SK-N-SH (cell line): Measurements from ENCODE around the gene NOP56. TPM values are rescaled to one million over a fixed set of nuclear protein-coding genes. Genes with fewer than 3 reads are reported as not detected.

Experiments used
- CTCF ChIA-PET: fragments of 300-600, 350-600 bp; formaldehyde crosslinking; extraction: SDS; loops from one replicate; lab custom pipeline; 2021; lab: Yijun Ruan, JAX
- POLR2A ChIA-PET: fragments of 350-600 bp; sonication (Branson Sonifier 250); formaldehyde crosslinking; extraction: SDS; loops from one replicate; lab custom pipeline; 2020; ENCODE audit warnings: antibody characterized with exemption, inconsistent platforms; lab: Yijun Ruan, JAX
- DNase-seq: peaks from one replicate; pipeline ENCODE4 v3.0.0; 2012
- H2AFZ ChIP-seq: fragments of 200-600 bp; sonication (generic); 2 replicates; pipeline ENCODE4 v1.8.1; 2016; ENCODE audit warnings: antibody characterized with exemption, mild to moderate bottlenecking, low read depth
- H3F3A ChIP-seq: fragments of 200-600 bp; sonication (generic); replicated peaks from 2 replicates; pipeline ENCODE3; 2016; ENCODE audit warnings: antibody characterized with exemption, mild to moderate bottlenecking; ENCODE audit not compliant: insufficient read depth
- H3K27ac ChIP-seq, 2 experiments: fragments of 200-500 bp in 1 of 2; fragments of 200-600 bp in 1 of 2; sonication (Bioruptor generic) in 1 of 2; sonication (generic), shearing (Covaris generic) in 1 of 2; 2 replicates each; pipeline versions ENCODE4 v1.5.1 to v1.6.1; 2014 to 2016; ENCODE audit warnings: low read depth in 2 of 2, inconsistent platforms in 1 of 2, low read length in 1 of 2, mild to moderate bottlenecking in 1 of 2, mixed read lengths in 1 of 2
- H3K27me3 ChIP-seq: fragments of 200-600 bp; sonication (generic), shearing (Covaris generic); 2 replicates; pipeline ENCODE4 v1.6.1; 2016; ENCODE audit warnings: mixed run types; ENCODE audit not compliant: insufficient read depth
- H3K36me3 ChIP-seq, 2 experiments: fragments of 200-500 bp in 1 of 2; fragments of 200-600 bp in 1 of 2; sonication (Bioruptor generic) in 1 of 2; sonication (generic) in 1 of 2; replicated peaks in 1 of 2; 2 replicates each; pipeline versions ENCODE3 to v1.5.1; 2014 to 2016; ENCODE audit warnings: low read length in 1 of 2, mild to moderate bottlenecking in 1 of 2; ENCODE audit not compliant: insufficient read depth in 2 of 2, control insufficient read depth in 1 of 2
- H3K4me1 ChIP-seq, 2 experiments: fragments of 200-500 bp in 1 of 2; fragments of 200-600 bp in 1 of 2; sonication (Bioruptor generic) in 1 of 2; sonication (generic), shearing (Covaris generic) in 1 of 2; 2 replicates each; pipeline versions ENCODE4 v1.5.1 to v1.6.1; 2014 to 2016; ENCODE audit warnings: low read depth in 1 of 2, low read length in 1 of 2, mixed run types in 1 of 2; ENCODE audit not compliant: insufficient read depth in 2 of 2, control insufficient read depth in 1 of 2
- H3K4me2 ChIP-seq: fragments of 200-600 bp; sonication (generic), shearing (Covaris generic); 2 replicates; pipeline ENCODE4 v1.6.1; 2017; ENCODE audit warnings: mixed run types
- H3K4me3 ChIP-seq, 2 experiments: fragments of 200-500 bp in 1 of 2; fragments of 200-600 bp in 1 of 2; sonication (Bioruptor generic) in 1 of 2; sonication (generic), shearing (Covaris generic) in 1 of 2; 2 replicates each; pipeline versions ENCODE4 v1.5.1 to v1.8.1; 2014 to 2016; ENCODE audit warnings: low read depth in 2 of 2, inconsistent platforms in 1 of 2, low read length in 1 of 2, mild to moderate bottlenecking in 1 of 2, mixed read lengths in 1 of 2, moderate library complexity in 1 of 2
- H3K79me2 ChIP-seq: fragments of 200-600 bp; sonication (generic); 2 replicates; pipeline ENCODE4 v1.8.1; 2017; ENCODE audit warnings: mild to moderate bottlenecking; ENCODE audit not compliant: insufficient read depth
- H3K9ac ChIP-seq: fragments of 200-600 bp; sonication (generic); 2 replicates; pipeline ENCODE4 v1.6.1; 2017; ENCODE audit warnings: mixed run types
- H3K9me2 ChIP-seq: fragments of 200-600 bp; sonication (generic); 2 replicates; pipeline ENCODE4 v1.6.1; 2017; ENCODE audit warnings: mixed run types
- H3K9me3 ChIP-seq: fragments of 200-600 bp; sonication (generic); 2 replicates; pipeline ENCODE4 v1.6.1; 2017; ENCODE audit warnings: mixed run types, mild to moderate bottlenecking, moderate library complexity
- H4K20me1 ChIP-seq: fragments of 200-600 bp; sonication (generic); 2 replicates; pipeline ENCODE4 v1.6.1; 2017; ENCODE audit warnings: mild to moderate bottlenecking, mixed run types; ENCODE audit not compliant: insufficient read depth
- CHD2 ChIP-seq: fragments of 150-350 bp; IDR thresholded peaks from 2 replicates; pipeline ENCODE4 v1.6.1; 2018; ENCODE audit warnings: low read length; ENCODE audit not compliant: partially characterized antibody
- CTCF ChIP-seq: fragments of 200-600 bp; sonication (generic); IDR thresholded peaks from 2 replicates; pipeline ENCODE4 v1.6.1; 2017; ENCODE audit warnings: antibody characterized with exemption, mild to moderate bottlenecking, moderate library complexity
- ELF1 ChIP-seq: IDR thresholded peaks from 2 replicates; pipeline ENCODE4 v1.4.0; 2012
- EP300 ChIP-seq, 2 experiments: IDR thresholded peaks; 2 replicates each; pipeline versions ENCODE4 v1.4.0 to v1.6.1; 2012; ENCODE audit warnings: borderline replicate concordance in 1 of 2, low read depth in 1 of 2, low read length in 1 of 2
- GATA2 ChIP-seq: sonication (generic); formaldehyde crosslinking; IDR thresholded peaks from 2 replicates; pipeline ENCODE4 v1.5.0; 2020; ENCODE audit warnings: mild to moderate bottlenecking, missing genetic modification reagents
- JUND ChIP-seq: IDR thresholded peaks from 2 replicates; pipeline ENCODE4 v1.4.0; 2012
- MEF2A ChIP-seq: IDR thresholded peaks from 2 replicates; pipeline ENCODE4 v1.4.0; 2012; ENCODE audit warnings: low read depth, borderline replicate concordance
- MXI1 ChIP-seq: IDR thresholded peaks from 2 replicates; pipeline ENCODE4 v1.6.1; 2012; ENCODE audit warnings: mild to moderate bottlenecking, low read depth, low read length, improper control_type of control experiment
- NFIC ChIP-seq: IDR thresholded peaks from 2 replicates; pipeline ENCODE4 v1.4.0; 2012; ENCODE audit warnings: borderline replicate concordance
- SMC3 ChIP-seq: IDR thresholded peaks from 2 replicates; pipeline ENCODE4 v1.6.1; 2012; ENCODE audit warnings: low read depth, low read length, improper control_type of control experiment
- TAF1 ChIP-seq: IDR thresholded peaks from 2 replicates; pipeline ENCODE4 v1.6.1; 2012; ENCODE audit warnings: low read depth, mild to moderate bottlenecking, low read length, moderate library complexity, borderline replicate concordance
- TCF12 ChIP-seq: IDR thresholded peaks from 2 replicates; pipeline ENCODE4 v1.4.0; 2012
- USF1 ChIP-seq: IDR thresholded peaks from 2 replicates; pipeline ENCODE4 v1.4.0; 2012; ENCODE audit warnings: low read depth, borderline replicate concordance
- WGBS: methylation state at CpG from one replicate; pipeline ENCODE4 v1.1.6; 2017; ENCODE audit warnings: low lambda C conversion rate; 5-methylcytosine and 5-hydroxymethylcytosine counted together
- polyA plus RNA-seq, 3 experiments: library from polyadenylated mRNA; depleted of rRNA; stranded (reverse); fragments of >200 nt; gene quantifications; 2 replicates each; pipeline ENCODE4 v1.2.3, GENCODE V29; 2012
- TF ChIP-seq, protein P1 (sequence below): IDR thresholded peaks from 2 replicates; pipeline ENCODE4 v1.4.0; 2012; ENCODE audit warnings: low read depth
- TF ChIP-seq, protein P2 (sequence below): fragments of 150-350 bp; IDR thresholded peaks from 2 replicates; pipeline ENCODE4 v1.6.1; 2017; ENCODE audit warnings: antibody characterized with exemption, low read length, low read depth, borderline replicate concordance
- TF ChIP-seq, protein P3 (sequence below): IDR thresholded peaks from 2 replicates; pipeline ENCODE4 v1.6.1; 2012; ENCODE audit warnings: mild to moderate bottlenecking, low read depth, low read length, moderate library complexity

The NOP56 gene
- polyA plus RNA-seq, 1 of the 3 experiments (the other 2 are of a cell fraction): 158 TPM

DNA sequence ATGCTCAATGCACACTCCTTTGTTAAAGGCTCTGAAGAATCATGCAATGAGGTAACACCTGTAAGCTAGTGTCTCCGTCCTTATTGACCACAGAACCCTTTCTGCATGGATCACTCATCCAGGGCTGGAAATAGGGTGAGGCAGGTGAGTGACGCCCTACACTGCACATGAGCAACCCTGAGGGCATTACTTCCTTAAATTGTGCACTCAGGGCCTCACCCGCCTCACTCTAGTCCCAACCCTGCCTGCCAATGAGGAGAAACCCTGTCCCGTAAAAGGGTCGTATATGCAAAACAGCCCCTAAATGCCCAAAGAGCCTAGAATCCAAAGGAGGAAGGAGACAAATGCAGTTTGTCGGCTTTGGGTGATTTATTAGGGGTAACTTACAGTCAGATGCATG is 33.6 kb upstream of the NOP56 start:
- TF ChIP-seq GATA2: no peak
- TF ChIP-seq EP300 (IDR thresholded peaks at IDR 0.05; ENCODE audit: borderline replicate concordance in 1 of 2, low read depth in 1 of 2, low read length in 1 of 2): no peak
- TF ChIP-seq, protein P1, sequence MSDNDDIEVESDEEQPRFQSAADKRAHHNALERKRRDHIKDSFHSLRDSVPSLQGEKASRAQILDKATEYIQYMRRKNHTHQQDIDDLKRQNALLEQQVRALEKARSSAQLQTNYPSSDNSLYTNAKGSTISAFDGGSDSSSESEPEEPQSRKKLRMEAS: no peak
- no peak for TF ChIP-seq MXI1
- TF ChIP-seq CTCF: no peak
- TF ChIP-seq, protein P2, sequence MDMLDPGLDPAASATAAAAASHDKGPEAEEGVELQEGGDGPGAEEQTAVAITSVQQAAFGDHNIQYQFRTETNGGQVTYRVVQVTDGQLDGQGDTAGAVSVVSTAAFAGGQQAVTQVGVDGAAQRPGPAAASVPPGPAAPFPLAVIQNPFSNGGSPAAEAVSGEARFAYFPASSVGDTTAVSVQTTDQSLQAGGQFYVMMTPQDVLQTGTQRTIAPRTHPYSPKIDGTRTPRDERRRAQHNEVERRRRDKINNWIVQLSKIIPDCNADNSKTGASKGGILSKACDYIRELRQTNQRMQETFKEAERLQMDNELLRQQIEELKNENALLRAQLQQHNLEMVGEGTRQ: no peak
- no peak for TF ChIP-seq TCF12
- TF ChIP-seq, protein P3, sequence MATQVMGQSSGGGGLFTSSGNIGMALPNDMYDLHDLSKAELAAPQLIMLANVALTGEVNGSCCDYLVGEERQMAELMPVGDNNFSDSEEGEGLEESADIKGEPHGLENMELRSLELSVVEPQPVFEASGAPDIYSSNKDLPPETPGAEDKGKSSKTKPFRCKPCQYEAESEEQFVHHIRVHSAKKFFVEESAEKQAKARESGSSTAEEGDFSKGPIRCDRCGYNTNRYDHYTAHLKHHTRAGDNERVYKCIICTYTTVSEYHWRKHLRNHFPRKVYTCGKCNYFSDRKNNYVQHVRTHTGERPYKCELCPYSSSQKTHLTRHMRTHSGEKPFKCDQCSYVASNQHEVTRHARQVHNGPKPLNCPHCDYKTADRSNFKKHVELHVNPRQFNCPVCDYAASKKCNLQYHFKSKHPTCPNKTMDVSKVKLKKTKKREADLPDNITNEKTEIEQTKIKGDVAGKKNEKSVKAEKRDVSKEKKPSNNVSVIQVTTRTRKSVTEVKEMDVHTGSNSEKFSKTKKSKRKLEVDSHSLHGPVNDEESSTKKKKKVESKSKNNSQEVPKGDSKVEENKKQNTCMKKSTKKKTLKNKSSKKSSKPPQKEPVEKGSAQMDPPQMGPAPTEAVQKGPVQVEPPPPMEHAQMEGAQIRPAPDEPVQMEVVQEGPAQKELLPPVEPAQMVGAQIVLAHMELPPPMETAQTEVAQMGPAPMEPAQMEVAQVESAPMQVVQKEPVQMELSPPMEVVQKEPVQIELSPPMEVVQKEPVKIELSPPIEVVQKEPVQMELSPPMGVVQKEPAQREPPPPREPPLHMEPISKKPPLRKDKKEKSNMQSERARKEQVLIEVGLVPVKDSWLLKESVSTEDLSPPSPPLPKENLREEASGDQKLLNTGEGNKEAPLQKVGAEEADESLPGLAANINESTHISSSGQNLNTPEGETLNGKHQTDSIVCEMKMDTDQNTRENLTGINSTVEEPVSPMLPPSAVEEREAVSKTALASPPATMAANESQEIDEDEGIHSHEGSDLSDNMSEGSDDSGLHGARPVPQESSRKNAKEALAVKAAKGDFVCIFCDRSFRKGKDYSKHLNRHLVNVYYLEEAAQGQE: no peak
- no peak for TF ChIP-seq CHD2
- TF ChIP-seq MEF2A: no peak
- no peak for TF ChIP-seq USF1
- TF ChIP-seq TAF1: no peak
- no peak for TF ChIP-seq ELF1
- no peak for TF ChIP-seq JUND
- no peak for TF ChIP-seq NFIC
- no peak for TF ChIP-seq SMC3
- TF ChIP-seq, all 33 proteins: peak for 0
- CTCF ChIA-PET: no interaction called here
- POLR2A ChIA-PET: no interaction called here
- 46% methylated on average over 6 of the region's 6 CpGs for WGBS
- Histone ChIP-seq H3K9me3 (no peaks in the 10 kb centered on the region; the same call in 1 of the 2 replicates), H3K27ac (no peak overlapping the region), H3K9ac (no peak overlapping the region), H3K4me2 (no peak overlapping the region), H4K20me1 (no peaks in the 10 kb centered on the region), H3K4me1 (no peaks in the 10 kb centered on the region), H2AFZ (no peak overlapping the region), H3F3A (no peaks in the 10 kb centered on the region), H3K9me2 (no peaks in the 10 kb centered on the region), H3K27me3 (no peaks in the 10 kb centered on the region; the same call in 1 of the 2 replicates), H3K79me2 (no peaks in the 10 kb centered on the region), H3K4me3 (no peak overlapping the region), H3K36me3 (no peaks in the 10 kb centered on the region)
- no peak for DNase-seq
